SU-DHL-6 (cell line): ENCODE results near the gene DNAJB2.

Source experiments
- H2AFZ ChIP-seq: fragments of 200-600 bp; sonication (generic); 2 replicates; pipeline ENCODE4 v1.6.1; 2014; ENCODE audit warnings: low read depth, mild to moderate bottlenecking, moderate library complexity, mixed read lengths, antibody characterized with exemption, low read length; ENCODE audit not compliant: severe bottlenecking
- H3F3A ChIP-seq: fragments of 200-600 bp; shearing (Covaris generic); 2 replicates; pipeline ENCODE4 v1.6.0; 2016; ENCODE audit warnings: antibody characterized with exemption, mild to moderate bottlenecking; ENCODE audit not compliant: insufficient read depth
- H3K27ac ChIP-seq: fragments of 200-600 bp; sonication (generic); 2 replicates; pipeline ENCODE4 v1.5.1; 2016; ENCODE audit warnings: low read depth, mild to moderate bottlenecking, low read length, moderate library complexity, mixed read lengths
- H3K27me3 ChIP-seq: fragments of 200-600 bp; sonication (generic), shearing (Covaris generic); 2 replicates; pipeline ENCODE4 v1.6.0; 2014; ENCODE audit warnings: mild to moderate bottlenecking, low read length
- H3K36me3 ChIP-seq: fragments of 200-600 bp; sonication (generic); 2 replicates; pipeline ENCODE4 v1.6.1; 2014; ENCODE audit warnings: mild to moderate bottlenecking, low read length, mixed read lengths
- H3K4me2 ChIP-seq: fragments of 300-600, 200-600 bp; shearing (Covaris generic), sonication (generic); 2 replicates; pipeline ENCODE4 v1.6.0; 2014; ENCODE audit warnings: low read length, low read depth, mild to moderate bottlenecking; ENCODE audit not compliant: poor library complexity, severe bottlenecking
- H3K4me3 ChIP-seq: fragments of 200-600 bp; sonication (generic); 2 replicates; pipeline ENCODE4 v1.5.1; 2014; ENCODE audit warnings: antibody characterized with exemption, low read length, mild to moderate bottlenecking, mixed read lengths; ENCODE audit not compliant: insufficient read depth, poor library complexity, severe bottlenecking
- H3K79me2 ChIP-seq: fragments of 200-600 bp; sonication (generic); 2 replicates; pipeline ENCODE4 v1.6.1; 2014; ENCODE audit warnings: mild to moderate bottlenecking, low read length, moderate library complexity; ENCODE audit not compliant: insufficient read depth
- H3K9ac ChIP-seq: fragments of 200-600 bp; sonication (generic); 2 replicates; pipeline ENCODE4 v1.7.0; 2014; ENCODE audit warnings: mild to moderate bottlenecking, low read length
- H3K9me2 ChIP-seq: fragments of 200-600 bp; sonication (generic); replicated peaks from 2 replicates; pipeline ENCODE4 v1.6.1; 2014; ENCODE audit warnings: low read length; ENCODE audit not compliant: insufficient read depth
- H3K9me3 ChIP-seq: fragments of 200-600 bp; sonication (generic); 2 replicates; pipeline ENCODE4 v1.6.1; 2014; ENCODE audit warnings: low read length, mixed read lengths; ENCODE audit not compliant: insufficient read depth
- H4K20me1 ChIP-seq: fragments of 200-600 bp; sonication (generic); 2 replicates; pipeline ENCODE4 v1.6.1; 2014; ENCODE audit warnings: low read depth, mild to moderate bottlenecking, antibody characterized with exemption, low read length, moderate library complexity, mixed read lengths
- CTCF ChIP-seq: fragments of 200-600 bp; sonication (generic); IDR thresholded peaks from one replicate; pipeline ENCODE4 v1.5.1; 2017; ENCODE audit warnings: antibody characterized with exemption, mild to moderate bottlenecking, low read length, moderate library complexity; ENCODE audit not compliant: insufficient read depth, poor library complexity, severe bottlenecking
- EZH2phosphoT487 ChIP-seq: fragments of 200-600 bp; sonication (generic), shearing (Covaris generic); conservative IDR thresholded peaks from 2 replicates; pipeline ENCODE4 v1.6.1; 2018; ENCODE audit warnings: mild to moderate bottlenecking, antibody characterized with exemption, low read length, moderate library complexity, mixed read lengths

DNAJB2 gene

GRCh38 chr2:219274361-219274921 lies 4.7 kb upstream of the DNAJB2 start:
- Histone ChIP-seq H3K9me2 (no peaks in the 10 kb centered on the region), H3F3A (peaks cover 13% of the 10 kb centered on the region), H3K27me3 (no peaks in the 10 kb centered on the region), H3K9ac (no peak overlapping the region), H3K9me3 (no peaks in the 10 kb centered on the region), H4K20me1 (no peaks in the 10 kb centered on the region), H3K79me2 (0 out of 2 replicates have a peak, but pooled peaks cover 4% of the 10 kb centered on the region), H3K4me2 (no peak overlapping the region), H2AFZ (no peak overlapping the region), H3K4me3 (no peak overlapping the region), H3K27ac (no peak overlapping the region), H3K36me3 (no peaks in the 10 kb centered on the region)
- TF ChIP-seq EZH2phosphoT487: no peak
- TF ChIP-seq CTCF: no peak

- TF ChIP-seq EZH2phosphoT487 (no peak), CTCF (peak; percentile 95)
- H3K9me3 ChIP-seq: no peaks in the 10 kb centered on the region
- H3K27me3 ChIP-seq: no peaks in the 10 kb centered on the region
- peak overlapping the region; percentile 90 for H3K4me2 ChIP-seq
- H4K20me1 ChIP-seq: no peaks in the 10 kb centered on the region
- H3K9me2 ChIP-seq: no peaks in the 10 kb centered on the region
- peak overlapping the region; percentile 63 for H3K9ac ChIP-seq
- H2AFZ ChIP-seq: peak overlapping the region; percentile 84
- peaks cover 13% of the 10 kb centered on the region for H3F3A ChIP-seq
- H3K36me3 ChIP-seq: no peaks in the 10 kb centered on the region
- H3K27ac ChIP-seq: peak overlapping the region; percentile 98
- H3K79me2 ChIP-seq: 0 out of 2 replicates have a peak, but pooled peaks cover 4% of the 10 kb centered on the region
- peak overlapping the region; percentile 62 for H3K4me3 ChIP-seq
These were observed 1.2 kb upstream of the DNAJB2 start for GRCh38 chr2:219277703-219278654.

GRCh38 chr2:219278655-219279150 lies 463 bp upstream of the DNAJB2 start:
- H3K9ac ChIP-seq: peak overlapping the region; percentile 63
- 0 out of 2 replicates have a peak, but pooled peaks cover 4% of the 10 kb centered on the region for H3K79me2 ChIP-seq
- peak overlapping the region; percentile 98 for H3K27ac ChIP-seq
- no peak overlapping the region for H2AFZ ChIP-seq
- peak overlapping the region; percentile 62 for H3K4me3 ChIP-seq
- no peaks in the 10 kb centered on the region for H4K20me1 ChIP-seq
- H3K9me3 ChIP-seq: no peaks in the 10 kb centered on the region
- H3F3A ChIP-seq: peaks cover 13% of the 10 kb centered on the region
- no peaks in the 10 kb centered on the region for H3K27me3 ChIP-seq
- no peak for TF ChIP-seq EZH2phosphoT487
- H3K36me3 ChIP-seq: no peaks in the 10 kb centered on the region
- no peaks in the 10 kb centered on the region for H3K9me2 ChIP-seq
- peak overlapping the region; percentile 90 for H3K4me2 ChIP-seq
